ENCODE data around the gene SMIM21.

DNA sequence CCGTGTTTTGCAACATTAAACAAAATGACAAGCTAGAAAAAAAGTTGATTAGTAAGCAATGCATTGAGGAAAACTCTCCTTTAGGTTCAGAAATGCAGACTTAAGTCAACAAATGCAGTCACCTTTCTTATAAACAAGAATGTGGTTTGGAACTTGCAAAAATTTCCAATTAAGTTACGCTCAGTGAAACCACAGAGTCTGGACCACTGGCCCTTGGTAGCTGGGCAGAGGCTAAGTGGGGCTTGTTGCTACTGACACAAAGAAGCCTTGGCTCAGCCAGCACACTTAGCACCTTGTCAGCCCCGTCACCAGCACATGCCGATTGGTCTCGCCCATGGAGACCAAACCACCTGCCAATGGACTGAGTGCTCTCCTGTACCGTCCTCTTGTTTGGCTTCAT is 53.0 kb downstream of the SMIM21 start:
- TF ChIP-seq EZH2phosphoT487 (IDR thresholded peaks at IDR 0.05; ENCODE audit: insufficient read depth, low read depth) (no peak), EZH2 (IDR thresholded peaks at IDR 0.05; ENCODE audit: insufficient read depth, poor library complexity, severe bottlenecking) (no peak)

Measured in GM23248 (cell line).